HG02938 (cell line): ENCODE results near the gene ATG3.
"Not testable (repeated sequence)": the region's sequence is repeated elsewhere in the genome, so short reads cannot be mapped to it uniquely, and the experiment has no call there.

ENCODE experiments used
- ATAC-seq: cut with Tn5 transposase; IDR thresholded peaks from one replicate; pipeline ENCODE4 v1.9.1; 2021; ENCODE audit warnings: mild to moderate bottlenecking, moderate library complexity; ENCODE audit not compliant: unreplicated experiment

ATG3 gene

GRCh38 chr3:112564247-112564939, 2.6 kb upstream of the ATG3 start:
- ATAC-seq: not testable (repeated sequence)

- ATAC-seq: peak; percentile 42
These were observed 353 bp downstream of the ATG3 start for GRCh38 chr3:112561484-112561733.

GRCh38 chr3:112560721-112561483, 860 bp downstream of the ATG3 start:
- peak; percentile 27 for ATAC-seq

GRCh38 chr3:112560307-112560706, 1.5 kb downstream of the ATG3 start:
- ATAC-seq: no peak

GRCh38 chr3:112557976-112558375, 3.8 kb downstream of the ATG3 start:
- no peak for ATAC-seq

- ATAC-seq: no peak
These were observed 6.1 kb downstream of the ATG3 start for GRCh38 chr3:112555535-112556170.

- no peak for ATAC-seq
These were observed 10.9 kb downstream of the ATG3 start for GRCh38 chr3:112550859-112551258.

GRCh38 chr3:112546216-112546759, 15.5 kb downstream of the ATG3 start:
- ATAC-seq: no peak

GRCh38 chr3:112539825-112540650, 21.7 kb downstream of the ATG3 start:
- ATAC-seq: peak; percentile 91

GRCh38 chr3:112531358-112531781, 30.4 kb downstream of the ATG3 start:
- ATAC-seq: no peak

- no peak for ATAC-seq
These were observed 31.2 kb downstream of the ATG3 start for GRCh38 chr3:112530573-112530972.

- not testable (repeated sequence) for ATAC-seq
These were observed 37.6 kb downstream of the ATG3 start for GRCh38 chr3:112524127-112524526.

- ATAC-seq: peak; percentile 40
These were observed 42.2 kb downstream of the ATG3 start for GRCh38 chr3:112519424-112520001.

- ATAC-seq: not testable (repeated sequence)
These were observed 42.8 kb downstream of the ATG3 start for GRCh38 chr3:112518970-112519369.

- peak; percentile 100 for ATAC-seq
These were observed 47.1 kb downstream of the ATG3 start for GRCh38 chr3:112514527-112515128.

- ATAC-seq: no peak
These were observed 49.4 kb downstream of the ATG3 start for GRCh38 chr3:112512320-112512719.

GRCh38 chr3:112508860-112509259, 52.9 kb downstream of the ATG3 start:
- no peak for ATAC-seq

- ATAC-seq: no peak
These were observed 53.5 kb downstream of the ATG3 start for GRCh38 chr3:112508261-112508660.

- ATAC-seq: no peak
These were observed 55.9 kb downstream of the ATG3 start for GRCh38 chr3:112505907-112506306.

GRCh38 chr3:112504123-112504522, 57.6 kb downstream of the ATG3 start:
- ATAC-seq: no peak
